DOHH2 (cell line): ENCODE data around the gene CYP27B1.

Source experiments
- CTCF ChIP-seq: fragments of 200-600 bp; sonication (generic); IDR thresholded peaks from one replicate; pipeline ENCODE4 v1.5.1; 2014; ENCODE audit warnings: antibody characterized with exemption, mild to moderate bottlenecking, low read depth, low read length; ENCODE audit not compliant: poor library complexity, severe bottlenecking
- EZH2phosphoT487 ChIP-seq: fragments of 200-600 bp; sonication (generic); IDR thresholded peaks from 2 replicates; pipeline ENCODE4 v1.6.1; 2017; ENCODE audit warnings: borderline replicate concordance, mild to moderate bottlenecking, antibody characterized with exemption, low read length, moderate library complexity, mixed read lengths

- TF ChIP-seq CTCF = no peak
- TF ChIP-seq EZH2phosphoT487 = no peak
Observed at GRCh38 chr12:57755194-57755453, 11.8 kb downstream of the CYP27B1 start.
